Measurements from ENCODE around the gene PRKAR2B.

PRKAR2B gene

DNA sequence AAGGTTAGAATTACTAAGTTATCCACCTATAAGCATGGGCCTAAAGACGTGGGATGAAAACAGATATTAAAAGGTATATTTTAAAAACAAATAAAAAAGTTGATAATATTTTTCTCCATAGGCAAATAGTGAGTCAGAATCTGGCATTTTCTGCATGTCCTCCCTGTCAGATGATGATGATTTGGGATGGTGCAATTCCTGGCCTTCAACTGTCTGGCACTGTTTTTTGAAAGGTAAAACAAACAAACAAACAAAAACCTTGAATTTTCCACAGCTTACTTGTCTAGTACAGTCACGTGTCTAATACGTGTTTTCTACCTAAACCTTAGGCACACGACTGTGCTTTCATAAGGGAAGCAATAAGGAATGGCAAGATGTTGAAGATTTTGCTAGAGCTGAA lies 141.7 kb downstream of the PRKAR2B start:
- TF ChIP-seq, protein P1, sequence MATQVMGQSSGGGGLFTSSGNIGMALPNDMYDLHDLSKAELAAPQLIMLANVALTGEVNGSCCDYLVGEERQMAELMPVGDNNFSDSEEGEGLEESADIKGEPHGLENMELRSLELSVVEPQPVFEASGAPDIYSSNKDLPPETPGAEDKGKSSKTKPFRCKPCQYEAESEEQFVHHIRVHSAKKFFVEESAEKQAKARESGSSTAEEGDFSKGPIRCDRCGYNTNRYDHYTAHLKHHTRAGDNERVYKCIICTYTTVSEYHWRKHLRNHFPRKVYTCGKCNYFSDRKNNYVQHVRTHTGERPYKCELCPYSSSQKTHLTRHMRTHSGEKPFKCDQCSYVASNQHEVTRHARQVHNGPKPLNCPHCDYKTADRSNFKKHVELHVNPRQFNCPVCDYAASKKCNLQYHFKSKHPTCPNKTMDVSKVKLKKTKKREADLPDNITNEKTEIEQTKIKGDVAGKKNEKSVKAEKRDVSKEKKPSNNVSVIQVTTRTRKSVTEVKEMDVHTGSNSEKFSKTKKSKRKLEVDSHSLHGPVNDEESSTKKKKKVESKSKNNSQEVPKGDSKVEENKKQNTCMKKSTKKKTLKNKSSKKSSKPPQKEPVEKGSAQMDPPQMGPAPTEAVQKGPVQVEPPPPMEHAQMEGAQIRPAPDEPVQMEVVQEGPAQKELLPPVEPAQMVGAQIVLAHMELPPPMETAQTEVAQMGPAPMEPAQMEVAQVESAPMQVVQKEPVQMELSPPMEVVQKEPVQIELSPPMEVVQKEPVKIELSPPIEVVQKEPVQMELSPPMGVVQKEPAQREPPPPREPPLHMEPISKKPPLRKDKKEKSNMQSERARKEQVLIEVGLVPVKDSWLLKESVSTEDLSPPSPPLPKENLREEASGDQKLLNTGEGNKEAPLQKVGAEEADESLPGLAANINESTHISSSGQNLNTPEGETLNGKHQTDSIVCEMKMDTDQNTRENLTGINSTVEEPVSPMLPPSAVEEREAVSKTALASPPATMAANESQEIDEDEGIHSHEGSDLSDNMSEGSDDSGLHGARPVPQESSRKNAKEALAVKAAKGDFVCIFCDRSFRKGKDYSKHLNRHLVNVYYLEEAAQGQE (IDR thresholded peaks at IDR 0.05; ENCODE audit: insufficient read depth in 1 of 2, low read depth in 2 of 2, low read length in 2 of 2) = no peak
- TF ChIP-seq TAF1 (IDR thresholded peaks at IDR 0.05; ENCODE audit: borderline replicate concordance, insufficient read depth, low read length) (no peak), FOXP2 (optimal IDR thresholded peaks at IDR 0.05; ENCODE audit: borderline replicate concordance, extremely low read depth, extremely low read length, insufficient read depth) (no peak), SIN3A (IDR thresholded peaks at IDR 0.05; ENCODE audit: borderline replicate concordance, insufficient read depth, low read length) (no peak), POLR2AphosphoS5 (IDR thresholded peaks at IDR 0.05; ENCODE audit: low read depth, low read length) (no peak)

DNA sequence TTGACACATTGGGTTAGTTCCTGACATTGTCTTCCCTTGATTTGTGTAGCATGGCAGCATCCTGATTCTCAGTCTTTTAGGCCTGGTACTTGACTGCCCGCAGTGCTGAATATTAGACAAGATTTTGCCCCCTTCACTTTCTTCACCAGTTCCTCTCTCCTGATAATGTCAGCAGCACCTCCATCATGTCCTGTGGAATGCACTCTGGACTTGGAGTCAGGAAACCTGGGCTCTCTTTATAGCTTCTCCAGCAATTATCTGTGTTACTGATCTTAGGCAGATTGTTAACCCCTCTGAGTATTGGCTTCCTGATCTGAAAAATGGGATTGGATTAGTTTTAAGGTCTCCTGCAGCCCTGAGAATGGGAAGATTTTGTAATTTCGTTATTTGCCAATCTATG lies 143.3 kb downstream of the PRKAR2B start:
- TF ChIP-seq SIN3A (IDR thresholded peaks at IDR 0.05; ENCODE audit: borderline replicate concordance, insufficient read depth, low read length) (no peak), TAF1 (IDR thresholded peaks at IDR 0.05; ENCODE audit: borderline replicate concordance, insufficient read depth, low read length) (no peak), POLR2AphosphoS5 (IDR thresholded peaks at IDR 0.05; ENCODE audit: low read depth, low read length) (no peak), FOXP2 (optimal IDR thresholded peaks at IDR 0.05; ENCODE audit: borderline replicate concordance, extremely low read depth, extremely low read length, insufficient read depth) (no peak)
- TF ChIP-seq, protein P1 (IDR thresholded peaks at IDR 0.05; ENCODE audit: insufficient read depth in 1 of 2, low read depth in 2 of 2, low read length in 2 of 2) = no peak

DNA sequence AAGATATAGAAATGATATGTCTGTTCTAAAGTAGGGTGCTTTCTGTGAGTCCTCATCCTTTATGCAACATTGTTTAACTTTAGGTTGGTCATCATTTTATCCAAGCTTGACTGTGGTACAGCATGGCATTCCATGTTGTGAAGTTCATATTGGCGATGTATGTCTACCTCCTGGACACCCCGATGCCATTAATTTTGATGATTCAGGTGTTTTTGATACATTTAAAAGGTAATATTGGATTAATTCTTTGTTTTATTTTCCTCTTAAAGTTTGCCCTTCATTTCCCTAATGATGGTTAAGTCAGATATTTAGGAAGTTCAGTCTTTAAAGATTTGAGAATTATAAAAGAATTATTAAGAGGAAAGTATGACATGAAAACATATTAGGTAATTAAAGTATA lies 145.6 kb downstream of the PRKAR2B start:
- TF ChIP-seq, protein P1 (IDR thresholded peaks at IDR 0.05; ENCODE audit: insufficient read depth in 1 of 2, low read depth in 2 of 2, low read length in 2 of 2) = no peak
- no peak for TF ChIP-seq TAF1 (IDR thresholded peaks at IDR 0.05; ENCODE audit: borderline replicate concordance, insufficient read depth, low read length)

DNA sequence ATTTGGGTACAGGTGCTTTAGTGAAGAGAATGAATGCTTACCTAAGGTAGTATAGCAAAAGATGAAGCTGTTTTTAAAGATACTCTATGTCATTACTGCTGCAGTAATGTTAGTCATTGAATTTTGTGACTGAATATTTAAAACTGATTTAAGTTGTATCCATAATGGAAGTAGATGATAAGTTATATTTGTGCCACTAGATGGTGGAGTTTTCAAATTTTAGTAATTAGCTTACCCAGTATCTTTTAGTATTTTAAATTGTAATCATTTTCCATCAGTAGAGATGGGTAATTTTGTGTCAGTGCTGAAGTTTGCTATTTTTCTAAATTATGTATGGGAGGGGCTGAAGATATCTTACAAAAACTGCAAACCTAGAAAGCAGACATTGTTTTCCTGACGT lies 149.5 kb downstream of the PRKAR2B start:
- no peak for TF ChIP-seq FOXP2 (optimal IDR thresholded peaks at IDR 0.05; ENCODE audit: borderline replicate concordance, extremely low read depth, extremely low read length, insufficient read depth)
- TF ChIP-seq TAF1 (IDR thresholded peaks at IDR 0.05; ENCODE audit: borderline replicate concordance, insufficient read depth, low read length) = no peak
- TF ChIP-seq SIN3A (IDR thresholded peaks at IDR 0.05; ENCODE audit: borderline replicate concordance, insufficient read depth, low read length) = no peak
- TF ChIP-seq, protein P1 (IDR thresholded peaks at IDR 0.05; ENCODE audit: insufficient read depth in 1 of 2, low read depth in 2 of 2, low read length in 2 of 2) = no peak

DNA sequence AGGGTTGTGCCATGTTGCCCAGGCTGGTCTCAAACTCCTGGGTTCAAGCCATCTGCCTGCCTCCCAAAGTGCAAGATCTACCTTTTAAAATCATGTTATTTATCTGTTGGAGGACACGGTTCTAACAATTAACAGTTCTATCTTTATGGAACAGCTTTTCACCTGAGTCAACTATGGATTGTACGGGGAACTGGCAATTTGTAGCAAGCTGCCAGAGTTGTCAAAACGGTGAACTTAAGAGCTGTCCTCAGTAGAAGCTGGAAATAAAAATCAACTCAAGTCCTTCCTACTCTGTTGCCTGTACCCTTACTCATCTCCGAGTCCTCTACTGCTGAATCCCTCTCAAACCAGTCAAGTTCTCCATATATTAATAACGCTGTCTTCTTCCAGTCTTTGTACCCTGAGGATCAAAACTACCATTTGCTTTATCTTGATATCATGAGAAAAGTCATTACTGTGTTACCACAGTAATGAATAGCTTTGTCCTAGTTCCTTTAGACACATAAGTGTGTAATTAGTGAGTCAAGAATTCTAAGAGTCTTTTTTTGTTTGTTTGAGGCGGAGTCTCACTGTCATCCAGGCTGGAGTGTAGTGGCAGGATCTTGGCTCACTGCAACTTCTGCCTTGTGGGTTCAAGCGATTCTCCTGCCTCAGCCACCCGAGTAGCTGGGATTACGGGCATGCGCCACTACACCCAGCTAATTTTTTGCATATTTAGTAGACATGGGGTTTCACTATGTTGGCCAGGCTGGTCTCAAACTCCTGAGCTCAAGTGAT lies 152.5 kb downstream of the PRKAR2B start:
- TF ChIP-seq SIN3A (IDR thresholded peaks at IDR 0.05; ENCODE audit: borderline replicate concordance, insufficient read depth, low read length) (no peak), TAF1 (IDR thresholded peaks at IDR 0.05; ENCODE audit: borderline replicate concordance, insufficient read depth, low read length) (no peak), POLR2AphosphoS5 (IDR thresholded peaks at IDR 0.05; ENCODE audit: low read depth, low read length) (no peak; the same call in 1 of the 2 replicates), FOXP2 (optimal IDR thresholded peaks at IDR 0.05; ENCODE audit: borderline replicate concordance, extremely low read depth, extremely low read length, insufficient read depth) (no peak)
- TF ChIP-seq, protein P1 (IDR thresholded peaks at IDR 0.05; ENCODE audit: insufficient read depth in 1 of 2, low read depth in 2 of 2, low read length in 2 of 2) = no peak

Measured in PFSK-1 (cell line).